Osteocyte (in vitro differentiated cells): Measurements from ENCODE around the gene CCSER2. TPM values are rescaled to one million over a fixed set of nuclear protein-coding genes. Genes with fewer than 3 reads are reported as not detected.

Experiments used
- DNase-seq: peaks from one replicate; pipeline ENCODE4 v3.0.0; 2021; ENCODE audit warnings: mixed read lengths; ENCODE audit not compliant: unreplicated experiment; ENCODE audit errors: extremely low spot score
- H3K27ac Mint-ChIP-seq: one replicate; pipeline ENCODE4 v1.8.0; 2021; ENCODE audit warnings: mild to moderate bottlenecking, mixed read lengths; ENCODE audit not compliant: unreplicated experiment
- H3K27me3 Mint-ChIP-seq: one replicate; pipeline ENCODE4 v1.8.0; 2021; ENCODE audit warnings: mixed read lengths; ENCODE audit not compliant: unreplicated experiment
- H3K36me3 Mint-ChIP-seq: one replicate; pipeline ENCODE4 v1.8.0; 2021; ENCODE audit warnings: mixed read lengths; ENCODE audit not compliant: unreplicated experiment
- H3K4me1 Mint-ChIP-seq: one replicate; pipeline ENCODE4 v1.8.0; 2021; ENCODE audit warnings: mixed read lengths; ENCODE audit not compliant: unreplicated experiment
- H3K4me3 Mint-ChIP-seq: one replicate; pipeline ENCODE4 v1.8.0; 2021; ENCODE audit warnings: mild to moderate bottlenecking, moderate library complexity, mixed read lengths; ENCODE audit not compliant: unreplicated experiment
- H3K9me3 Mint-ChIP-seq: one replicate; pipeline ENCODE4 v1.8.0; 2021; ENCODE audit warnings: mixed read lengths; ENCODE audit not compliant: unreplicated experiment
- total RNA-seq: library from RNA; stranded (reverse); gene quantifications from 2 replicates; pipeline ENCODE4 v1.2.1, GENCODE V29; 2021
- TF ChIP-seq, protein P1 (sequence below): fragments of 200-600 bp; sonication (generic); IDR thresholded peaks from 2 replicates; pipeline ENCODE4 v1.5.0; 2021; ENCODE audit warnings: antibody characterized with exemption, mild to moderate bottlenecking, moderate library complexity

Gene CCSER2
- total RNA-seq, 1 donor from 2014 or later = 70.3 TPM

DNA sequence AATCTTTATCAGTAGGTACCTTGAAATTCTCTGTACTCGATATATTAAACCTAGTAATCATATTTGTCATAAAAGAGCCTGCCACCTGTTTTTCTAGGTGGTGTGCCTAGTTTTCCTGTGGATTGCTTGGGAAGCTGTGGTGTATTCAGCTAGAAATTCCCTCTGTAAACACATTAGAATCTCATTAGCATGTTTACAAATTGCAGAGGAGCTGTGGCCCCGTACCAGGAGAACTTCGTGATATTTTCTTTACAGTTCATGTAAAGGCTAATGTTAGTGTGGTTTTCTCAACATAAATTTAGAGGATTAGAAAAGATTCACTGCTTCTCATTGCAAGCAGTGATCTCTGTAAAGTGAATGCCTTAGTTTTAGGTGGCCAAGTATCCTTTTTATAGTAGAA, 144.7 kb downstream of the CCSER2 start:
- TF ChIP-seq, protein P1, sequence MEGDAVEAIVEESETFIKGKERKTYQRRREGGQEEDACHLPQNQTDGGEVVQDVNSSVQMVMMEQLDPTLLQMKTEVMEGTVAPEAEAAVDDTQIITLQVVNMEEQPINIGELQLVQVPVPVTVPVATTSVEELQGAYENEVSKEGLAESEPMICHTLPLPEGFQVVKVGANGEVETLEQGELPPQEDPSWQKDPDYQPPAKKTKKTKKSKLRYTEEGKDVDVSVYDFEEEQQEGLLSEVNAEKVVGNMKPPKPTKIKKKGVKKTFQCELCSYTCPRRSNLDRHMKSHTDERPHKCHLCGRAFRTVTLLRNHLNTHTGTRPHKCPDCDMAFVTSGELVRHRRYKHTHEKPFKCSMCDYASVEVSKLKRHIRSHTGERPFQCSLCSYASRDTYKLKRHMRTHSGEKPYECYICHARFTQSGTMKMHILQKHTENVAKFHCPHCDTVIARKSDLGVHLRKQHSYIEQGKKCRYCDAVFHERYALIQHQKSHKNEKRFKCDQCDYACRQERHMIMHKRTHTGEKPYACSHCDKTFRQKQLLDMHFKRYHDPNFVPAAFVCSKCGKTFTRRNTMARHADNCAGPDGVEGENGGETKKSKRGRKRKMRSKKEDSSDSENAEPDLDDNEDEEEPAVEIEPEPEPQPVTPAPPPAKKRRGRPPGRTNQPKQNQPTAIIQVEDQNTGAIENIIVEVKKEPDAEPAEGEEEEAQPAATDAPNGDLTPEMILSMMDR = no peak
- H3K9me3 Mint-ChIP-seq = no peaks in the 10 kb centered on the region
- no peak overlapping the region for H3K4me3 Mint-ChIP-seq
- no peak overlapping the region for H3K27ac Mint-ChIP-seq
- H3K36me3 Mint-ChIP-seq = peaks cover 20% of the 10 kb centered on the region
- no peak for DNase-seq
- no peaks in the 10 kb centered on the region for H3K27me3 Mint-ChIP-seq
- peaks cover 15% of the 10 kb centered on the region for H3K4me1 Mint-ChIP-seq

DNA sequence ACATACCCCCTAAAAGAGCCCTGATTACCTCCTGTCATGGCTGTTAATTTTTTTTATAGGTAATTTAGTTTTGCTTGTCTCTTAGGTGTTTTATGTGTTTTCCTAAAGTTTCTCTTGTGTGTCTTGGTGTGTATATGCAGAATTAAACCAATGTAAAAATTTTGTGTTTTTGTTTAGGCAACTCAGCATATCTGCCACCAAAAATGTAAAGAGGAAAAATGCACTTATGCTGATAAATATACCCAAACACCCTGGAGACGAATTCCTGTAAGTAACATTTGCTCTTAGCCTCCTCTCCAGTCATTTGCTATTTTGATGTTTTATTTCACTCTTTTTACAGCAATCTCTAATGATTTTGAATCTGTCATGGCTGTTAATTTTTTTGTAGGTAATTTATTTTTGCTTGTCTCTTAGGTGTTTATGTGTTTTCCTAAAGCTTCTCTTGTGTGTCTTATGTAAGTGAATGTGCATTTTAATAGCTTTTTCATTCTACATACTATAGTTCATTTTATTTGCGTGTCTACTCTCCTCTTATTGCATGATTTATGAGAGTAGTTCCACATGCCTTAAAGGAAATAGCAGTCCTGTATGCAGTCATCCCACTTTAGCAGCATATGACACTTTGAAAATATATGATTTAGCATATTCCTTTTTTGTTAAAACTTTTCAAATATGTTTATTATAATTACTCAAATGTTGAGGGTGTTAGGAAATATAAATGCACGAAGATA, 149.2 kb downstream of the CCSER2 start:
- Mint-ChIP-seq H3K27me3 (no peaks in the 10 kb centered on the region), H3K4me3 (no peak overlapping the region), H3K36me3 (peaks cover 23% of the 10 kb centered on the region), H3K9me3 (no peaks in the 10 kb centered on the region), H3K4me1 (peaks cover 3% of the 10 kb centered on the region), H3K27ac (no peak overlapping the region)
- TF ChIP-seq, protein P1 = no peak
- no peak for DNase-seq

DNA sequence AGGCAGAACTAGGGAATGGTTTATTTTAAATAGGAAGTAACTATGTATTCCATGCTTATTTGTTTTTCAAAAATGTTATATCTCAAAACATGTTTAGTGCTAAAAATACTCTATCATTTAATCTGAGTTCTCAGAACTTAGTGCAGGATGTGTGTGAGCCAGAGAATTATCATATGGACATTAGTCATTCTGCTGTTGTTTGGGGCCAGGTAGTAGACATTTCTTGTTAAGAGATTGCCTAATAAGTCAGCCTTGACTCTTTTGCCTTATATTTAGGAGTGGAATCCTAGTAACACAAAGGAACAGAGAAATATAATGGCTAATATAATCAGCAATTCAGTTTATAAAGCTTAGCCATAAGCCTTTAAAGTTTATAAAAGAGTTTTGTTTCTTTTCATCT, 149.8 kb downstream of the CCSER2 start:
- H3K36me3 Mint-ChIP-seq = peaks cover 25% of the 10 kb centered on the region
- peaks cover 3% of the 10 kb centered on the region for H3K4me1 Mint-ChIP-seq
- H3K9me3 Mint-ChIP-seq = no peaks in the 10 kb centered on the region
- H3K4me3 Mint-ChIP-seq = no peak overlapping the region
- TF ChIP-seq, protein P1 = no peak
- H3K27ac Mint-ChIP-seq = no peak overlapping the region
- H3K27me3 Mint-ChIP-seq = no peaks in the 10 kb centered on the region
- DNase-seq = no peak

DNA sequence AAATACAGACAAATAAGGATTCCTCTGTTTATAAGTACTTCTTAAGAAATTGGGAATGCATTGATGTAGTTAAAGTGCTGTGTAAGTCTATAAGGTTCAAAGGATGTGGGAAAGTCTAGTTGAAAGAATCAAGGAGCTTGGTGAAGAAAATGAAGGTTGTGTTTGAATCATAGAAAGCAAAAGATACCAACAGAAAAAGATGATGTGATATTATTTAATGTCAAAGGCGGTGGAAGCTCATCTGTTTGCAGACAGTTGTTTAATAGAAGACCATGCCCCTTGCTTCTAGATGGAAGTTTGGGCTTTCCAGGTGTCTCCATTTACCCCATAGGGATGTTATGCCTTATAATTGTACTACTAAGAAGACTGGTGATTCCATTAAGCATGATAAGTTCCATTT, 150.3 kb downstream of the CCSER2 start:
- H3K27me3 Mint-ChIP-seq = no peaks in the 10 kb centered on the region
- peaks cover 25% of the 10 kb centered on the region for H3K36me3 Mint-ChIP-seq
- no peaks in the 10 kb centered on the region for H3K9me3 Mint-ChIP-seq
- H3K27ac Mint-ChIP-seq = no peak overlapping the region
- H3K4me3 Mint-ChIP-seq = no peak overlapping the region
- peaks cover 3% of the 10 kb centered on the region for H3K4me1 Mint-ChIP-seq
- TF ChIP-seq, protein P1 = no peak
- DNase-seq = no peak

DNA sequence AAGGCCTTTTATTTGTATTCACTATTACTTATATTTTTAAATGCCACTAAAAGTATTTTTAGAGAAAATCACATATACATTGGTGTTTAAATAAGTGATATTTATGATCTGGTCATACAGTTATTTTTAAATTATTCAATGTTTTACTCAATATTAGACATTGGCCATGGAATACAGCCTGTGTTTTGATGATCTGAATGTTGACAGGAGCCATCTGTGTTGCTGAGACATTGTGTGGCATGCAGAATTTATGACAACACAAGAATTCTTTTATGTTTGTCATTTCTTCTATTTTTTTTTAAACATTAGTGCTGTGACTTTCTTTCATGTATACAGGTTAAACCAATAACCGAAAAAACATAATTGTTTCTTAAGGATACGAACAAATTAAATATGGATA, 156.2 kb downstream of the CCSER2 start:
- H3K27ac Mint-ChIP-seq = no peak overlapping the region
- DNase-seq = no peak
- no peaks in the 10 kb centered on the region for H3K4me1 Mint-ChIP-seq
- H3K9me3 Mint-ChIP-seq = peaks cover 12% of the 10 kb centered on the region
- TF ChIP-seq, protein P1 = no peak
- no peaks in the 10 kb centered on the region for H3K27me3 Mint-ChIP-seq
- no peak overlapping the region for H3K4me3 Mint-ChIP-seq
- peaks cover 31% of the 10 kb centered on the region for H3K36me3 Mint-ChIP-seq
